Measurements from ENCODE around the gene SORCS3. TPM values are rescaled to one million over a fixed set of nuclear protein-coding genes. Genes with fewer than 3 reads are reported as not detected.

The SORCS3 gene
- total RNA-seq, 1 donor from 2014 or later: 4.2 TPM

DNA sequence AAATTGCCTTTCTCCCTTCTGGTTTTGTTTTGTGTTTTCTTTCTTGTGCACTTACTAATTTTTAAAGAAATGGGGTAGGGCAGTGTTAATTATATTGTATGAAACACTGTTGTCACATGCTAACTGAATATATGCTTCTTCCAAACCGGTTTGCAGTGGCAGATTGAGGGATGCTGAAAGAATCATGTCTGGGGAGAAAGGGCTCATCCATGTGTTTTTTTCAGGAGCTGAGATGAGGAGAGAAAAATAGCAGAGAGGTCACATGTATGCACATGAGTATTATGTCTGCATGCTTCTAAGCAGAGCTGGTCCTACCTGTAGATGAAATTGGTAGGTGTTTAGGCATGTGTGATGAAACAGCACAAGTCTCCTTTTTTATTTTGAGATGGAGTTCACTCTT is 17.0 kb downstream of the SORCS3 start:
- Mint-ChIP-seq H3K4me1 (ENCODE audit: unreplicated experiment) (no peaks in the 10 kb centered on the region), H3K9me3 (no peaks in the 10 kb centered on the region), H3K4me3 (no peak overlapping the region), H3K27me3 (peaks cover 32% of the 10 kb centered on the region), H3K27ac (no peak overlapping the region), H3K36me3 (no peaks in the 10 kb centered on the region)
- no peak for DNase-seq (ENCODE audit: extremely low spot score, unreplicated experiment)
- TF ChIP-seq, protein P1, sequence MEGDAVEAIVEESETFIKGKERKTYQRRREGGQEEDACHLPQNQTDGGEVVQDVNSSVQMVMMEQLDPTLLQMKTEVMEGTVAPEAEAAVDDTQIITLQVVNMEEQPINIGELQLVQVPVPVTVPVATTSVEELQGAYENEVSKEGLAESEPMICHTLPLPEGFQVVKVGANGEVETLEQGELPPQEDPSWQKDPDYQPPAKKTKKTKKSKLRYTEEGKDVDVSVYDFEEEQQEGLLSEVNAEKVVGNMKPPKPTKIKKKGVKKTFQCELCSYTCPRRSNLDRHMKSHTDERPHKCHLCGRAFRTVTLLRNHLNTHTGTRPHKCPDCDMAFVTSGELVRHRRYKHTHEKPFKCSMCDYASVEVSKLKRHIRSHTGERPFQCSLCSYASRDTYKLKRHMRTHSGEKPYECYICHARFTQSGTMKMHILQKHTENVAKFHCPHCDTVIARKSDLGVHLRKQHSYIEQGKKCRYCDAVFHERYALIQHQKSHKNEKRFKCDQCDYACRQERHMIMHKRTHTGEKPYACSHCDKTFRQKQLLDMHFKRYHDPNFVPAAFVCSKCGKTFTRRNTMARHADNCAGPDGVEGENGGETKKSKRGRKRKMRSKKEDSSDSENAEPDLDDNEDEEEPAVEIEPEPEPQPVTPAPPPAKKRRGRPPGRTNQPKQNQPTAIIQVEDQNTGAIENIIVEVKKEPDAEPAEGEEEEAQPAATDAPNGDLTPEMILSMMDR (conservative IDR thresholded peaks at IDR 0.05): no peak

DNA sequence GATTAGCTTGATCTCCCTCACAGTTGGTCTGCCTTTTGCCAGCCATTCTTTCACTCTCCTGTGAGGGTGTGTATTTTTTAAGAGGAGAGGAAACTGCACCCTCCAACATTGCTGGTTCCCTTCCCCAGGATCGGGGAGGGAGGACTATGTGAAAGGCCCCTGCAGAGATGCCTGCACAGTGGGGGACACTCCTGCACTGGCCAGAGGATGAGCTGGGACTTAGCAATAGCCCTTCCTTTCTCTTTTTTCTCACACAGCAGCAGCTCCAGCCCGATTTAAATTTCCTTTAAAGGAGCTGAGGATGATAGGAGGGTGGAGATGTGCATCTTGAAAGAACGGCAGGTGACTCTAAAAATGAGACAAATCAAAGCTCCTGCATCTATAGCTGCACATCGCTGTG is 18.7 kb downstream of the SORCS3 start:
- H3K9me3 Mint-ChIP-seq: no peaks in the 10 kb centered on the region
- no peak overlapping the region for H3K4me3 Mint-ChIP-seq
- H3K27me3 Mint-ChIP-seq: peaks cover 37% of the 10 kb centered on the region
- peaks cover 9% of the 10 kb centered on the region for H3K4me1 Mint-ChIP-seq (ENCODE audit: unreplicated experiment)
- H3K27ac Mint-ChIP-seq: no peak overlapping the region
- H3K36me3 Mint-ChIP-seq: no peaks in the 10 kb centered on the region
- TF ChIP-seq, protein P1 (conservative IDR thresholded peaks at IDR 0.05): no peak
- DNase-seq (ENCODE audit: extremely low spot score, unreplicated experiment): no peak

DNA sequence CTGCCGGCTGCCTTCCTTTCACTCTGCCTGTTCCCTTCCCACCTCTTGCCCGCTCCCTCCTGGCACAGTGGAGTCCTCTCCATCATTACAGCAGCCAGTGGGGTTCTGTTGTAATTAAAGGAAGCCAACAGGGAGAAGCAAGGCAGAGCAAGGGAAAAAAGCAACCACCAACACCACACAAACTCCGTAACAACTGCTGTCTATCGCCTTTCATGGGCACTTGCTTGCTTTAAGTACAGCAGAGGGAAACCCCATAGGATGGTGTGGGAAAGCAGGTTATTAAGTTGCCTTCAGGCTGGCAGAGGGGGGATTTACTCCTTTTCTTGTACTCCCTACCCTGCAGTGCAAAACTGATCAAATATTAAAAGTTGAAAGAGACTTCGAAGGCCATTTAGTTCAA is 22.0 kb downstream of the SORCS3 start:
- peaks cover 38% of the 10 kb centered on the region for H3K27me3 Mint-ChIP-seq

DNA sequence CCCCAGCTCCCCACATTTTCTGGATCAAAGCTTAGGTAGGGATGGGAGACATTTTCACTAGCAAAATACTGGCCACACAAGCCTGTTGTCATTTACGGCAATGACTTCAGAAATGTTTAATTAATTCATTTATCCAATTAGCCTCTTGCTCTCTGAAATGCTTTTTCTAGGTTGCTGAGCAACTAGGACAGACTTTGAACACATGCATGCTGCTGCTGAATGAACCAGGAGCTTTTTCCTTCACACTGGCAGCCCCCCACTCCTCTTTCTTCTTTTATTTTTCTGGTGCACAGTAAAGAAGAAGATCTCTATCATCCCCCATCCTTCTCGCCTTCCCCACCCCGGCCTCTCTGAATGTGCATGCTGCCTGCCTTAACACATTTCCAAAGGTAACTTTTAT is 22.5 kb downstream of the SORCS3 start:
- H3K4me1 Mint-ChIP-seq (ENCODE audit: unreplicated experiment): peaks cover 9% of the 10 kb centered on the region
- H3K27ac Mint-ChIP-seq: no peak overlapping the region
- DNase-seq (ENCODE audit: extremely low spot score, unreplicated experiment): no peak
- TF ChIP-seq, protein P1 (conservative IDR thresholded peaks at IDR 0.05): no peak
- H3K9me3 Mint-ChIP-seq: no peaks in the 10 kb centered on the region
- H3K27me3 Mint-ChIP-seq: peaks cover 37% of the 10 kb centered on the region
- H3K4me3 Mint-ChIP-seq: no peak overlapping the region
- no peaks in the 10 kb centered on the region for H3K36me3 Mint-ChIP-seq

More for the DNA sequence above, 22.0 kb downstream of the SORCS3 start:
- TF ChIP-seq, protein P1 (conservative IDR thresholded peaks at IDR 0.05): no peak
- no peak for DNase-seq (ENCODE audit: extremely low spot score, unreplicated experiment)
- Mint-ChIP-seq H3K9me3 (no peaks in the 10 kb centered on the region), H3K4me3 (no peak overlapping the region), H3K36me3 (no peaks in the 10 kb centered on the region), H3K4me1 (ENCODE audit: unreplicated experiment) (peaks cover 9% of the 10 kb centered on the region), H3K27ac (no peak overlapping the region)

DNA sequence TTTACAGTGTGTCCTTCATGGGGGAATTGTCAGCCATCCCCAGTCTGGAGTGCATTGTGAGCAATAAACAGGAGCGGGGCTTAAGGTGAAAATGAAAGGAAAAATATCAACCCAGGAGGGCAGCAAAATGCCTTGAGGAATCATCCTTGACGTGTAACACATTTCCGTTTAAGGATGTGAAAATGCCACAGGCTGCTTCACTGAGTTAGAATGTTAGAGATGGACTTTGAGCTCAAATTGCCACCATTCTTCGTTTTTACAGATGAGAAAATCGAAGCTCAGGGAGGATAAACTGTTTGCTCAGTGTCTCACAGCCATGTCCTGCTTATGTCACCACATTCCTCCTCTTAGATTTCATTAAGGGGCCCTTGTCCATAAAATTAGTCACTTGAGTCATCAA is 23.1 kb downstream of the SORCS3 start:
- H3K36me3 Mint-ChIP-seq: no peaks in the 10 kb centered on the region
- H3K27ac Mint-ChIP-seq: no peak overlapping the region
- peaks cover 33% of the 10 kb centered on the region for H3K27me3 Mint-ChIP-seq
- H3K4me3 Mint-ChIP-seq: no peak overlapping the region
- no peaks in the 10 kb centered on the region for H3K9me3 Mint-ChIP-seq
- DNase-seq (ENCODE audit: extremely low spot score, unreplicated experiment): no peak
- TF ChIP-seq, protein P1 (conservative IDR thresholded peaks at IDR 0.05): no peak
- peaks cover 9% of the 10 kb centered on the region for H3K4me1 Mint-ChIP-seq (ENCODE audit: unreplicated experiment)

DNA sequence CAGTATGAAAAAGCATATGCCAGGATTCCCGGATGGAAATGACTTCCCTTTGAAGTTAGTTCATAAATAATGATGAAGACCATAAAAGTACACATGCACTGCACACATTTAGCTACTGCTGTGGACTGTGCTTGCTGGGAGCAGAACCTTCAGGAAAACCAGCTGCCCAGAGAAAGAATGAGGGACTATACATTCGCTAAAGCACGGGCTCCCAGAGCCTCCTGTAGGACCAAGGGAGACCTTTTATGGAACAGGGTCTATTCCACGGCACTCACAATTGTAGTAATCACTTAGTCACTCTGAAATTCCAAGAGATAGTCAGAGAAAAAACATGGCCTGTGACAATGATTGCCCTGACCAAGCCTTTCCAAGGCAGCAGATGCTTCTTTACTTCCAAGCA is 24.1 kb downstream of the SORCS3 start:
- Mint-ChIP-seq H3K36me3 (no peaks in the 10 kb centered on the region), H3K4me3 (no peak overlapping the region), H3K27me3 (peaks cover 28% of the 10 kb centered on the region), H3K4me1 (ENCODE audit: unreplicated experiment) (peaks cover 9% of the 10 kb centered on the region), H3K27ac (no peak overlapping the region), H3K9me3 (no peaks in the 10 kb centered on the region)
- TF ChIP-seq, protein P1 (conservative IDR thresholded peaks at IDR 0.05): no peak
- no peak for DNase-seq (ENCODE audit: extremely low spot score, unreplicated experiment)
